GM12864 (cell line): ENCODE results near the gene KAZALD1.

Source experiments
- DNase-seq: peaks from one replicate; pipeline ENCODE4 v3.0.0-alpha.2; 2011; ENCODE audit warnings: low read depth
- H3K4me3 ChIP-seq: 2 replicates; pipeline ENCODE4 v1.5.1; 2011; ENCODE audit warnings: mild to moderate bottlenecking, low read depth, low read length, control low read depth
- CTCF ChIP-seq: IDR thresholded peaks from 2 replicates; pipeline ENCODE4 v1.5.1; 2011; ENCODE audit warnings: low read depth, mild to moderate bottlenecking, moderate library complexity, low read length, control low read depth, inconsistent platforms; ENCODE audit errors: missing control alignments

KAZALD1 gene

DNA sequence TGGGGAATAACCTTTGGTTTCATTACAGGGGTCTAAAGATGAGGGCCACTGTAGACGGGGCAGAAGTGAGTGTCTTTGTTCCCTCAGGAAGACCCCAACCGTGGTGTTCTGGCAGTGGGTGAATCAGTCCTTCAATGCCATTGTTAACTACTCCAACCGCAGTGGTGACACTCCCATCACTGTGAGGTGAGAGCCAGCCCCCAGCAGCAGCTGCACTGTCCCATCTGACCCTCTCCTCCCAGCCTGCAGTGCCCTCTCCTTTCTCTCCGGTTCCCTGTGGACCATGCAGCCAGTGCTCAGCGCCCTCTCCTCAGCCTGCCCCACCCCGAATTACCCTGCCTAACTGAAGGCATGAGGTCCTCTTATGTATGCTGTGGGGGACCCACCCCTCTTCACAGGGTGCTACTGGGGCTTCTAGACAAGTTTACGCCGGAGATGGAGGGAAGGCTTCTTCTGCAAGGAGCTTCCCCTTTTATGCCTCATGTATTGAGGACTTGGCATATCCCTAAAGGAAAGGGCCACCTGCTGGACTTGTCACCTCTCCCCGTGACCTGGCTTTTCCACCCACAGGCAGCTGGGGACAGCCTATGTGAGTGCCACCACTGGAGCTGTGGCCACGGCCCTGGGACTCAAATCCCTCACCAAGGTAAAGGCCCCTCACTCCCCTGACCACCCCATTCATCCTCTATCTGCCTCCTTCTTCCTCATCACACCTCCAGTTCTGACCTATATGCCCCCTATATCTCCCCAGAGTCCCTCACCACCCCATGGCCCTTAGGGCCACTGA, 25.7 kb upstream of the KAZALD1 start:
- TF ChIP-seq CTCF, result no peak
- H3K4me3 ChIP-seq, result no peak overlapping the region

DNA sequence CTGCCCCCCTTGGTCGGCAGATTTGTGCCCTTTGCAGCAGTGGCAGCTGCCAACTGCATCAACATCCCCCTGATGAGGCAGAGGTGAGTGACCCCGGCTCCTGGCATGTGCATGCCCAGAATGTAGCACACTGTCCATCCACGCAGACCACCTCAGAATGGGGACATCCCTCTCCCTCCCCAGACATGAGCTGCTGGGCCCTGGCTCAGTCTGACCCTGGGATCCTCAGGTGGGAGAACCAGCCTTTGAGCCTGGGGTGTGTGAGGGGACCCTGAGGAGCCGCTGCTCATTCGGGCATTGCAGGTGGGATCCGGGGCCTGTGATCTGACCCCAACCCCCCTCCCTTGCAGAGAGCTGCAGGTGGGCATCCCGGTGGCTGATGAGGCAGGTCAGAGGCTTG, 25.1 kb upstream of the KAZALD1 start:
- no peak for DNase-seq
- no peak overlapping the region for H3K4me3 ChIP-seq
- TF ChIP-seq CTCF, result no peak

More for the DNA sequence above, 25.7 kb upstream of the KAZALD1 start:
- no peak for DNase-seq

DNA sequence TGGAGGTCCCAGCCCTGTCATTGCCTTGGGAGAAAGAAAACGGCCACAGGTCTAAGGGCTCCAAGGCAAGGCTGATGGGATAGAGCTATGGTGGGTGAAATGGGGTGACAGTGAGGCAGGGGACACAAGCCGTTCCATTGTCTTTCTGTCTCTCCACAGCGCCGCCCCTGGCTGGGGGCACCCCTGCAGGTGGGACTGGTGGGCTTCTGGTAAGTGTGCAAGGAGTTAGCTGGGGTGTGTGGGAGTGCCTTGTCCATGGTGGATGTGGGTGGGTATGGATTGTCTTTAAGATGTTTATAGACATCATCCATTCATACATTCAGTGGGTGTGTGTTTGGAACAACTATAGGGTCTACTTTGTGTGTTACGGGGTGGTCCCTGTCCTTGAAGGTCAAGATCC, 23.3 kb upstream of the KAZALD1 start:
- no peak overlapping the region for H3K4me3 ChIP-seq
- DNase-seq, result no peak
- no peak for TF ChIP-seq CTCF

DNA sequence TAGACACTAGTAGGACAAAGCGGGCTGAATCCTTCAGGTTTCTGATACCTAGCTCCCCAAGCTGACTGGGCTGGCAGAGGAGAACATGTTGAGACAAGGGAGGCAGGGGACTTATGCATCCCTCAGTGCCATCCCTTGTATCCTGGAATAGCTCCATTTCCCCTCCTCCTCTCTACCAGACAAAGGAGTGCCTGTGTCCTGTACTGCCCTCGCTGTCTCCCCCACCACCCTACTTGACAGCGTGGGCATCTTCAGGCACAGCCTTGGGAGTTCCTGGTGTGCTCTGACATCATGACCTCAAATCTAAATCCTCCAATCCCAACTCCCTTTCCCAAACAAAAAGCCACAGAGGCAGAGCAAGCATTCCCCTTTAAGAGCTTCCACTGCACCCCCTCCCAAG, 21.7 kb upstream of the KAZALD1 start:
- no peak for TF ChIP-seq CTCF
- H3K4me3 ChIP-seq, result no peak overlapping the region
- no peak for DNase-seq

DNA sequence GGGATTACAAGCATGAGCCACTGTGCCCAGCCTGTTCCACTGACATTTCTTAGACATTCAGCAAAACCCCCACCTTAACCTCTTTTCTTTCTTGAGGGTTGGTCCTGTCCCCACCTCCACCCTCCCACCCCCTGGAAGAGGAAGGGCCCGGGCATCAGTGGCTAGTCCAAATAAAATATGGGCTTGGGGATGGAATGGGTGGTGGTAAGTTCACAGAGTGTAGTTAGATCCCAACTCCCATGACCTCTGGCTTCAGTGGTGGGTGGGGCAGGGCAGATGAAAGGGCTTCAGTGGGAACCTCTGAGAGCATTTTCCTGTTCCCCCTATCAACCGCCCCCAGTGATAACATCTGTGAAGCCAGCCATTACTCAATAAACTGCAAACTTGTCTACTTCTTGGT, 20.9 kb upstream of the KAZALD1 start:
- no peak for DNase-seq
- no peak for TF ChIP-seq CTCF
- H3K4me3 ChIP-seq, result no peak overlapping the region

DNA sequence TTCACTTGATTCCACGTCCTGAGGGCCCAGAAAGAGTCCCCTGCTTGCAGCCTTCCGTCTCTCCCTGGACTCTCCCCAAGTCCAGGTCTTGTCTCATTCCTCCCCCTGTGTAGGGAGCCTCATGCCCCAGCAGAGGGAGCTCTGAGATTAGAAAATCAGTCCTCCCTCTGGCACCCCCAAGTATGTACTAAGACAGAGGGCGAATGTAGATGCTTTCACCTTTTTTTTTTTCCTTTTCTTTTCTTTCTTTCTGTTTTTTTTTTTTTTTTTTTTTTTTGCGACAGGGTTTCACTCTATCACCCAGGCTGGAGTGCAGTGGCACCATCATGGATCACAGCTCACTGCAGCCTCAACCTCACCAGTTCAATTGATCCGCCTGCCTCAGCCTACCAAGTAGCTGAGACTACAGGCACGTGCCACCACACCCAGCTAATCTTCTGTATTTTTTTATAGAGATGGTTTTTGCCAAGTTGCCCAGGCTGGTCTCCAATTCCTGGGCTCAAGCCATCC, 20.5 kb upstream of the KAZALD1 start:
- no peak for DNase-seq
- TF ChIP-seq CTCF, result peak; percentile 87
- no peak overlapping the region for H3K4me3 ChIP-seq

GRCh38 chr10:101042118-101042517, 19.7 kb upstream of the KAZALD1 start:
- H3K4me3 ChIP-seq, result no peak overlapping the region; the same call in 1 of the 2 replicates
- DNase-seq, result no peak
- TF ChIP-seq CTCF, result no peak
